ENCODE data around the gene HLA-DPA1.

The HLA-DPA1 gene

GRCh38 chr6:33088931-33089620 lies 15.6 kb upstream of the HLA-DPA1 start:
- no peak for DNase-seq (ENCODE audit: low read depth)

- DNase-seq (ENCODE audit: low read depth): no peak
These were observed 14.9 kb upstream of the HLA-DPA1 start for GRCh38 chr6:33088258-33088930.

GRCh38 chr6:33085627-33086026 lies 12.2 kb upstream of the HLA-DPA1 start:
- no peak for DNase-seq (ENCODE audit: low read depth)

- no peak for DNase-seq (ENCODE audit: low read depth)
These were observed 9.3 kb upstream of the HLA-DPA1 start for GRCh38 chr6:33082702-33083101.

GRCh38 chr6:33081098-33081824 lies 7.8 kb upstream of the HLA-DPA1 start:
- DNase-seq (ENCODE audit: low read depth): no peak

GRCh38 chr6:33080127-33081089 lies 7.0 kb upstream of the HLA-DPA1 start:
- no peak for DNase-seq (ENCODE audit: low read depth)

GRCh38 chr6:33079580-33079979 lies 6.1 kb upstream of the HLA-DPA1 start:
- DNase-seq (ENCODE audit: low read depth): no peak

- DNase-seq (ENCODE audit: low read depth): no peak
These were observed 5.6 kb upstream of the HLA-DPA1 start for GRCh38 chr6:33078919-33079521.

- no peak for DNase-seq (ENCODE audit: low read depth)
These were observed 5.0 kb upstream of the HLA-DPA1 start for GRCh38 chr6:33078442-33078841.

- DNase-seq (ENCODE audit: low read depth): no peak
These were observed 4.5 kb upstream of the HLA-DPA1 start for GRCh38 chr6:33077908-33078307.

GRCh38 chr6:33076406-33076934 lies 3.0 kb upstream of the HLA-DPA1 start:
- DNase-seq (ENCODE audit: low read depth): no peak

GRCh38 chr6:33075568-33076405 lies 2.3 kb upstream of the HLA-DPA1 start, which contains the start of gene HLA-DPB1:
Gene HLA-DPB1 (plus strand): TSS chr6:33075990. CDS start chr6:33076042, 52 bp downstream.
- no peak for DNase-seq (ENCODE audit: low read depth)

GRCh38 chr6:33075208-33075567 lies 1.7 kb upstream of the HLA-DPA1 start:
- DNase-seq (ENCODE audit: low read depth): no peak

- no peak for DNase-seq (ENCODE audit: low read depth)
These were observed 845 bp downstream of the HLA-DPA1 start for GRCh38 chr6:33072508-33073100.

- DNase-seq (ENCODE audit: low read depth): no peak
These were observed 1.9 kb downstream of the HLA-DPA1 start for GRCh38 chr6:33071569-33071968.

- DNase-seq (ENCODE audit: low read depth): no peak
These were observed 2.5 kb downstream of the HLA-DPA1 start for GRCh38 chr6:33070909-33071308.

- DNase-seq (ENCODE audit: low read depth): no peak
These were observed 4.3 kb downstream of the HLA-DPA1 start for GRCh38 chr6:33069021-33069738.

GRCh38 chr6:33066917-33067521 lies 6.4 kb downstream of the HLA-DPA1 start:
- DNase-seq (ENCODE audit: low read depth): no peak

GRCh38 chr6:33065312-33065711 lies 8.1 kb downstream of the HLA-DPA1 start:
- no peak for DNase-seq (ENCODE audit: low read depth)

All from activated T-cell treated with anti-CD3 and anti-CD28 coated beads for 48 hours (primary cell).